ENCODE results near the gene ATP8B3.

ATP8B3 gene

GRCh38 chr19:1814833-1815604, 2.9 kb upstream of the ATP8B3 start:
- no peak for TF ChIP-seq CTCF (IDR thresholded peaks at IDR 0.05; ENCODE audit: control insufficient read depth, extremely low read depth, insufficient read depth)
- DNase-seq (ENCODE audit: low read depth): no peak
- no peak overlapping the region for H3K4me3 ChIP-seq (ENCODE audit: low read depth, low read length)

GRCh38 chr19:1814391-1814790, 2.3 kb upstream of the ATP8B3 start:
- no peak for DNase-seq (ENCODE audit: low read depth)

GRCh38 chr19:1813192-1814182, 1.4 kb upstream of the ATP8B3 start:
- peak overlapping the region; percentile 56 for H3K4me3 ChIP-seq (ENCODE audit: low read depth, low read length)
- TF ChIP-seq CTCF (IDR thresholded peaks at IDR 0.05; ENCODE audit: control insufficient read depth, extremely low read depth, insufficient read depth): no peak
- DNase-seq (ENCODE audit: low read depth): no peak

More at GRCh38 chr19:1814391-1814790, 2.3 kb upstream of the ATP8B3 start:
- TF ChIP-seq CTCF (IDR thresholded peaks at IDR 0.05; ENCODE audit: control insufficient read depth, extremely low read depth, insufficient read depth): no peak
- no peak overlapping the region for H3K4me3 ChIP-seq (ENCODE audit: low read depth, low read length)

GRCh38 chr19:1812426-1813191, 533 bp upstream of the ATP8B3 start:
- peak overlapping the region; percentile 56 for H3K4me3 ChIP-seq (ENCODE audit: low read depth, low read length)
- peak; percentile 83 for DNase-seq (ENCODE audit: low read depth)
- TF ChIP-seq CTCF (IDR thresholded peaks at IDR 0.05; ENCODE audit: control insufficient read depth, extremely low read depth, insufficient read depth): peak; percentile 78

- H3K4me3 ChIP-seq (ENCODE audit: low read depth, low read length): no peak overlapping the region
- DNase-seq (ENCODE audit: low read depth): no peak
- no peak for TF ChIP-seq CTCF (IDR thresholded peaks at IDR 0.05; ENCODE audit: control insufficient read depth, extremely low read depth, insufficient read depth)
These were observed 593 bp downstream of the ATP8B3 start for GRCh38 chr19:1811472-1811894.

- TF ChIP-seq CTCF (IDR thresholded peaks at IDR 0.05; ENCODE audit: control insufficient read depth, extremely low read depth, insufficient read depth): no peak
- no peak overlapping the region for H3K4me3 ChIP-seq (ENCODE audit: low read depth, low read length)
- no peak for DNase-seq (ENCODE audit: low read depth)
These were observed 1.5 kb downstream of the ATP8B3 start for GRCh38 chr19:1810439-1811160.
